SK-N-SH (cell line): ENCODE data around the gene P2RX5.

Experiments used
- GABPA ChIP-seq: IDR thresholded peaks from 2 replicates; pipeline ENCODE4 v1.4.0; 2012; ENCODE audit warnings: low read depth, mild to moderate bottlenecking
- MEF2A ChIP-seq: IDR thresholded peaks from 2 replicates; pipeline ENCODE4 v1.4.0; 2012; ENCODE audit warnings: low read depth, borderline replicate concordance
- RCOR1 ChIP-seq: fragments of 150-350 bp; IDR thresholded peaks from 2 replicates; pipeline ENCODE4 v1.6.1; 2017; ENCODE audit warnings: antibody characterized with exemption, low read length
- YY1 ChIP-seq: IDR thresholded peaks from 2 replicates; pipeline ENCODE4 v1.4.0; 2012; ENCODE audit warnings: low read depth, mild to moderate bottlenecking
- TF ChIP-seq, protein P1 (sequence below): fragments of 200-600 bp; sonication (generic); IDR thresholded peaks from 2 replicates; pipeline ENCODE4 v1.6.1; 2017; ENCODE audit warnings: antibody characterized with exemption, mild to moderate bottlenecking, moderate library complexity

- TF ChIP-seq, protein P1, sequence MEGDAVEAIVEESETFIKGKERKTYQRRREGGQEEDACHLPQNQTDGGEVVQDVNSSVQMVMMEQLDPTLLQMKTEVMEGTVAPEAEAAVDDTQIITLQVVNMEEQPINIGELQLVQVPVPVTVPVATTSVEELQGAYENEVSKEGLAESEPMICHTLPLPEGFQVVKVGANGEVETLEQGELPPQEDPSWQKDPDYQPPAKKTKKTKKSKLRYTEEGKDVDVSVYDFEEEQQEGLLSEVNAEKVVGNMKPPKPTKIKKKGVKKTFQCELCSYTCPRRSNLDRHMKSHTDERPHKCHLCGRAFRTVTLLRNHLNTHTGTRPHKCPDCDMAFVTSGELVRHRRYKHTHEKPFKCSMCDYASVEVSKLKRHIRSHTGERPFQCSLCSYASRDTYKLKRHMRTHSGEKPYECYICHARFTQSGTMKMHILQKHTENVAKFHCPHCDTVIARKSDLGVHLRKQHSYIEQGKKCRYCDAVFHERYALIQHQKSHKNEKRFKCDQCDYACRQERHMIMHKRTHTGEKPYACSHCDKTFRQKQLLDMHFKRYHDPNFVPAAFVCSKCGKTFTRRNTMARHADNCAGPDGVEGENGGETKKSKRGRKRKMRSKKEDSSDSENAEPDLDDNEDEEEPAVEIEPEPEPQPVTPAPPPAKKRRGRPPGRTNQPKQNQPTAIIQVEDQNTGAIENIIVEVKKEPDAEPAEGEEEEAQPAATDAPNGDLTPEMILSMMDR = peak; percentile 61
- TF ChIP-seq GABPA (no peak), RCOR1 (no peak), MEF2A (no peak), YY1 (no peak)
These were observed 48.0 kb downstream of the P2RX5 start for GRCh38 chr17:3647769-3648555.
